GM12878 (cell line): ENCODE data around the gene ILF2. TPM values are rescaled to one million over a fixed set of nuclear protein-coding genes. Genes with fewer than 3 reads are reported as not detected.

ENCODE experiments used
- ATAC-seq: fragments of 200-7000 bp; cut with Tn5 transposase; 3 replicates; pipeline ENCODE4 v1.9.1; 2020; ENCODE audit warnings: mild to moderate bottlenecking, moderate library complexity
- BruUV-seq: library from RNA; stranded (reverse); fragments of 400-500 nt; replicated peaks from 2 replicates; lab custom pipeline; 2021; lab: Mats Ljungman, UMichigan
- CTCF ChIA-PET: fragments of 300-600 bp; sonication (Branson Sonifier 250); formaldehyde crosslinking; extraction: SDS; loops from one replicate; lab custom pipeline; 2021; ENCODE audit warnings: inconsistent platforms; lab: Yijun Ruan, JAX
- POLR2A ChIA-PET: fragments of 350-600 bp; formaldehyde crosslinking; extraction: SDS; loops from one replicate; lab custom pipeline; 2021; ENCODE audit warnings: inconsistent platforms; lab: Charles Lee
- RAD21 ChIA-PET: fragments of 300-600 bp; sonication (Branson Sonifier 250); formaldehyde crosslinking; loops from one replicate; lab custom pipeline; 2023; ENCODE audit warnings: antibody characterized with exemption; ENCODE audit not compliant: unreplicated experiment; lab: Charles Lee
- SMC1A ChIA-PET: fragments of 300-600 bp; sonication (Branson Sonifier 250); formaldehyde crosslinking; loops from one replicate; lab custom pipeline; 2023; ENCODE audit not compliant: unreplicated experiment, uncharacterized antibody; lab: Charles Lee
- DNase-seq: peaks from one replicate; pipeline ENCODE4 v3.0.0-alpha.2; 2011; ENCODE audit warnings: low read depth, low spot score
- FAIRE-seq: peaks from 3 replicates; lab custom pipeline; 2011; peaks lifted over from hg19 to GRCh38; lab: Jason Lieb, UNC
- H2AFZ ChIP-seq: 2 replicates; pipeline ENCODE4 v1.6.0; 2011; ENCODE audit warnings: low read depth, low read length, control low read depth; ENCODE audit not compliant: control insufficient read depth
- H3K27ac ChIP-seq: 2 replicates; pipeline ENCODE4 v1.5.1; 2011; ENCODE audit warnings: control low read depth; ENCODE audit not compliant: control insufficient read depth, insufficient read depth
- H3K27me3 ChIP-seq, 2 experiments: replicated peaks in 1 of 2; 2 replicates each; pipeline versions ENCODE4 v1.6.0 to v1.6.1; 2011; ENCODE audit warnings: low read length in 1 of 2; ENCODE audit not compliant: control insufficient read depth in 2 of 2, insufficient read depth in 2 of 2
- H3K36me3 ChIP-seq, 2 experiments: 2 replicates each; pipeline ENCODE4 v1.5.1; 2011; ENCODE audit warnings: low read length in 1 of 2; ENCODE audit not compliant: control insufficient read depth in 2 of 2, insufficient read depth in 2 of 2
- H3K4me1 ChIP-seq: 2 replicates; pipeline ENCODE4 v1.6.1; 2011; ENCODE audit warnings: mild to moderate bottlenecking, low read length, moderate library complexity, mixed read lengths; ENCODE audit not compliant: control insufficient read depth, insufficient read depth
- H3K4me2 ChIP-seq: 2 replicates; pipeline ENCODE4 v1.6.0; 2011; ENCODE audit warnings: control low read depth; ENCODE audit not compliant: control insufficient read depth, insufficient read depth
- H3K4me3 ChIP-seq: fragments of 200-600 bp; sonication (generic); 2 replicates; pipeline ENCODE4 v1.5.1; 2016
- H3K79me2 ChIP-seq: 2 replicates; pipeline ENCODE4 v1.6.0; 2011; ENCODE audit warnings: low read length; ENCODE audit not compliant: control insufficient read depth, insufficient read depth
- H3K9ac ChIP-seq: 2 replicates; pipeline ENCODE4 v1.8.0; 2011; ENCODE audit warnings: low read length, control low read depth, mixed read lengths; ENCODE audit not compliant: control insufficient read depth, insufficient read depth
- H3K9me3 ChIP-seq: replicated peaks from 3 replicates; pipeline ENCODE4 v1.5.1; 2011; ENCODE audit warnings: mild to moderate bottlenecking, low read length; ENCODE audit not compliant: control insufficient read depth, insufficient read depth
- H4K20me1 ChIP-seq: 2 replicates; pipeline ENCODE4 v1.6.0; 2011; ENCODE audit not compliant: control insufficient read depth, insufficient read depth
- BACH1 ChIP-seq: fragments of 450-650 bp; IDR thresholded peaks from 2 replicates; pipeline ENCODE4 v1.6.1; 2017; ENCODE audit warnings: mild to moderate bottlenecking, borderline replicate concordance
- BCL3 ChIP-seq: IDR thresholded peaks from 2 replicates; pipeline ENCODE4 v1.6.1; 2011; ENCODE audit warnings: borderline replicate concordance, low read depth, mild to moderate bottlenecking, moderate library complexity, low read length; ENCODE audit not compliant: insufficient read depth, poor library complexity, severe bottlenecking
- CHD1 ChIP-seq: IDR thresholded peaks from 2 replicates; pipeline ENCODE4 v1.6.1; 2012; ENCODE audit warnings: low read depth, low read length, improper control_type of control experiment
- EGR1 ChIP-seq, 2 experiments: IDR thresholded peaks; 1 replicate in 1 of 2; 2 replicates in 1 of 2; pipeline ENCODE4 v1.6.1; 2011 to 2012; ENCODE audit warnings: low read depth in 2 of 2, low read length in 2 of 2, borderline replicate concordance in 1 of 2, mild to moderate bottlenecking in 1 of 2, moderate library complexity in 1 of 2
- HCFC1 ChIP-seq: fragments of 150-350 bp; IDR thresholded peaks from 2 replicates; pipeline ENCODE4 v1.6.1; 2014; ENCODE audit warnings: low read length
- HDAC2 ChIP-seq: fragments of 200-600 bp; sonication (generic); IDR thresholded peaks from 2 replicates; pipeline ENCODE4 v1.6.1; 2017
- IRF3 ChIP-seq: fragments of 450-650 bp; IDR thresholded peaks from 2 replicates; pipeline ENCODE4 v1.6.1; 2014; ENCODE audit warnings: mild to moderate bottlenecking
- JUND ChIP-seq: IDR thresholded peaks from 2 replicates; pipeline ENCODE4 v1.6.1; 2012; ENCODE audit warnings: low read depth, mild to moderate bottlenecking, low read length, improper control_type of control experiment, moderate library complexity
- NFIC ChIP-seq: IDR thresholded peaks from 2 replicates; pipeline ENCODE4 v1.6.1; 2012; ENCODE audit warnings: low read depth, mild to moderate bottlenecking, inconsistent platforms, low read length, moderate library complexity
- NR2F1 ChIP-seq: fragments of 450-650 bp; conservative IDR thresholded peaks from 2 replicates; pipeline ENCODE4 v1.6.1; 2017; ENCODE audit warnings: mild to moderate bottlenecking
- POLR2A ChIP-seq: IDR thresholded peaks from 2 replicates; pipeline ENCODE4 v1.6.1; 2011; ENCODE audit warnings: low read depth, mild to moderate bottlenecking, low read length
- RAD21 ChIP-seq: IDR thresholded peaks from 2 replicates; pipeline ENCODE4 v1.6.1; 2011; ENCODE audit warnings: mild to moderate bottlenecking, low read depth, low read length, moderate library complexity; ENCODE audit not compliant: insufficient read depth
- RELB ChIP-seq: fragments of 450-650 bp; IDR thresholded peaks from 2 replicates; pipeline ENCODE4 v1.6.1; 2017; ENCODE audit warnings: low read depth, mild to moderate bottlenecking, moderate library complexity
- SMAD1 ChIP-seq: fragments of 450-650 bp; IDR thresholded peaks from 2 replicates; pipeline ENCODE4 v1.6.1; 2018; ENCODE audit warnings: mild to moderate bottlenecking, low read depth; ENCODE audit not compliant: partially characterized antibody
- SMARCA5 ChIP-seq: fragments of 450-650 bp; IDR thresholded peaks from 2 replicates; pipeline ENCODE4 v1.6.1; 2017; ENCODE audit warnings: mild to moderate bottlenecking
- SUZ12 ChIP-seq: fragments of 200-600 bp; sonication (generic); IDR thresholded peaks from one replicate; pipeline ENCODE4 v1.6.1; 2018; ENCODE audit warnings: antibody characterized with exemption, mild to moderate bottlenecking; ENCODE audit not compliant: unreplicated experiment
- WGBS: methylation state at CpG from one replicate; pipeline ENCODE4 v1.1.6; 2016; ENCODE audit warnings: low lambda C conversion rate; ENCODE audit not compliant: insufficient replicate concordance, insufficient coverage; ENCODE audit errors: missing lambda C conversion rate; 5-methylcytosine and 5-hydroxymethylcytosine counted together
- in situ Hi-C: fragments of 300-500 bp; cut with MboI; formaldehyde crosslinking; loops from 9 replicates; pipeline ENCODE4 v1.14.3; 2018; ENCODE audit warnings: mixed read lengths
- intact Hi-C: fragments of 100-400 bp; cut with micrococcal nuclease; formaldehyde crosslinking; loops from one replicate; pipeline ENCODE4 v1.14.2; 2022; ENCODE audit not compliant: unreplicated experiment
- polyA plus RNA-seq, 11 experiments: library from polyadenylated mRNA; depleted of rRNA in 4 of 11; unstranded in 6 of 11; stranded (reverse) in 5 of 11; fragments of >200 nt; fragmentation: Nextera tagmentation in 4 of 11; fragmentation: Illumina TruSeq in 1 of 11; extraction: Ambion mirVana in 4 of 11; extraction: Trizol in 1 of 11; gene quantifications; 1 replicate in 1 of 11; 2 replicates in 10 of 11; pipeline versions ENCODE4 v1.2.1 to v1.2.3, GENCODE V29; 2011 to 2016; ENCODE audit warnings: inconsistent platforms in 2 of 11, missing spikeins in 2 of 11, low read depth in 1 of 11
- total RNA-seq, 4 experiments: library from RNA; depleted of rRNA in 3 of 4; stranded (reverse); fragments of >200 nt in 3 of 4; fragmentation: Illumina TruSeq in 1 of 4; extraction: Trizol in 1 of 4; gene quantifications; 2 replicates each; pipeline versions ENCODE4 v1.2.1 to v1.2.3, GENCODE V29; 2013 to 2021

ILF2 gene
- total and polyA plus RNA-seq, 10 of the 15 experiments (the other 5 are each of a cell fraction or from before 2014, with no cell fraction given): 261 to 520 (median 449) TPM

DNA sequence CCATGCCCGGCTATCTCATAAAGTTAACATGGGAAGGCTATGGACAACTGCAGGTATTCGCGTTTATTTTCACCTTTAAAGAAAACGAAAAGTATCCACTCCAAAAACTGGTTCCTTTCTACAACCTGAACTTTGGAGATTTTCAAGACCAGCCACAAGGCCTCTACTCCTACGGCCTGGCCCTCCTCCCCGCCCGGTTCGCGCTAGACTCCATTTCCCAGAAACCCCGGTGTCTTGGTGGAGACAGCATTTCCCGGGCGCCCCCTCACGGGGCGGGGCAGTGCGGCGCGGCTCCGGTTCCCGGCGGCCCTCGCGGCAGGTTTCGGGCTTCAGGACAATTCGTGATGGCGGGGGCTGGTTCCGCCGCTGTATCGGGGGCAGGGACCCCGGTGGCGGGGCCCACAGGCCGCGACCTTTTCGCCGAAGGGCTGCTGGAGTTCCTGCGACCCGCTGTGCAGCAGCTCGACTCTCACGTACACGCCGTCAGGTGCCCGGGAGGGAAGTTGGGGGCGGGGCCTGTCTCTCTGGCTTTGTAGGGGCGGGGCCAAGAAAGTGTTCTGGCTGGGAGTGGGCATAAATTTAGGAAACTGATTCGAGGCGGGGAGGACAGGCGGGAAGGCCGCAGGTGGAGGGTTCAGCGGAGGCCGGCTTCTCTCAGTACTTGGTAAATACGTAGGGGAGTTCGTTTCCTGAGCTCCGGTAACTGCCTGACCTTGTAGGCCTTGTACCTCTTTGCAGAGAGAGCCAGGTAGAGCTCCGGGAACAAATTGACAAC, 12.2 kb downstream of the ILF2 start, which contains the start of gene SNAPIN (continued):
- TF ChIP-seq BACH1 (0 out of 2 replicates have a peak, but pooled peaks have one; percentile 53), SUZ12 (no peak), POLR2A (peak; percentile 87), SMARCA5 (no peak), BCL3 (no peak)

GRCh38 chr1:153655333-153655732, 15.5 kb downstream of the ILF2 start:
- Histone ChIP-seq H3K27me3 (no peaks in the 10 kb centered on the region), H3K79me2 (peaks cover 13% of the 10 kb centered on the region), H3K36me3 (no peaks in the 10 kb centered on the region; a peak in 1 of 4 replicates), H3K4me1 (peaks cover 6% of the 10 kb centered on the region; the same call in 1 of the 2 replicates), H3K4me3 (no peak overlapping the region), H3K9me3 (no peaks in the 10 kb centered on the region), H3K4me2 (no peak overlapping the region), H3K9ac (no peak overlapping the region), H3K27ac (no peak overlapping the region), H2AFZ (no peak overlapping the region), H4K20me1 (no peaks in the 10 kb centered on the region)
- ChIA-PET CTCF (interaction anchor here (0.9 to 1.5 kb wide), 2 partner anchors 20 to 83 kb away, joined by 4 to 5 read pairs; no protein-coding TSS in a partner anchor), POLR2A (interaction anchor here (0.6 to 1.7 kb wide), 2 partner anchors 17 to 22 kb away, joined by 4 to 6 read pairs; partner anchors contain the start of gene CHTOP), SMC1A (interaction anchor here (1.0 kb wide), 1 partner anchor 11 kb away, joined by 4 read pairs; no protein-coding TSS in a partner anchor), RAD21 (no interaction called here)
- no peak for TF ChIP-seq HDAC2
- TF ChIP-seq JUND: no peak
- no peak for TF ChIP-seq RELB
- no peak for TF ChIP-seq RAD21
- no peak for TF ChIP-seq SMAD1
- TF ChIP-seq IRF3: no peak
- TF ChIP-seq EGR1 (IDR thresholded peaks at IDR 0.05; ENCODE audit: borderline replicate concordance in 1 of 2, low read depth in 2 of 2, low read length in 2 of 2): no peak
- TF ChIP-seq HCFC1: no peak
- TF ChIP-seq NFIC: no peak
- no peak for TF ChIP-seq CHD1
- TF ChIP-seq NR2F1: no peak
- intact Hi-C loops (no loop called here), in situ Hi-C loops (no loop called here)
- WGBS: 68% methylated on average over 3 of the region's 3 CpGs
- FAIRE-seq: no peak
- no peak for ATAC-seq
- BruUV-seq: no TSS peak
- DNase-seq: no peak
